Measurements from ENCODE around the gene COL15A1.

The COL15A1 gene

GRCh38 chr9:98913044-98913443, 30.7 kb upstream of the COL15A1 start:
- no peak for DNase-seq (ENCODE audit: low spot score)
- in situ Hi-C loops (cut with MboI; ENCODE audit: low sequenced_read_pairs, unreplicated experiment): no loop called here
- TF ChIP-seq CTCF (IDR thresholded peaks at IDR 0.05; ENCODE audit: borderline replicate concordance, control extremely low read depth, extremely low read depth, insufficient read depth, missing control alignments): no peak

- no peak for TF ChIP-seq CTCF (IDR thresholded peaks at IDR 0.05; ENCODE audit: borderline replicate concordance, control extremely low read depth, extremely low read depth, insufficient read depth, missing control alignments)
- no peak for DNase-seq (ENCODE audit: low spot score)
- in situ Hi-C loops (cut with MboI; ENCODE audit: low sequenced_read_pairs, unreplicated experiment): no loop called here
Measured at GRCh38 chr9:98913705-98914104, 30.0 kb upstream of the COL15A1 start.

GRCh38 chr9:98915599-98915998, 28.1 kb upstream of the COL15A1 start:
- no peak for TF ChIP-seq CTCF (IDR thresholded peaks at IDR 0.05; ENCODE audit: borderline replicate concordance, control extremely low read depth, extremely low read depth, insufficient read depth, missing control alignments)
- in situ Hi-C loops (cut with MboI; ENCODE audit: low sequenced_read_pairs, unreplicated experiment): no loop called here

GRCh38 chr9:98916660-98917059, 27.0 kb upstream of the COL15A1 start:
- no peak for TF ChIP-seq CTCF (IDR thresholded peaks at IDR 0.05; ENCODE audit: borderline replicate concordance, control extremely low read depth, extremely low read depth, insufficient read depth, missing control alignments)
- no peak for DNase-seq (ENCODE audit: low spot score)
- in situ Hi-C loops (cut with MboI; ENCODE audit: low sequenced_read_pairs, unreplicated experiment): no loop called here

More at GRCh38 chr9:98915599-98915998, 28.1 kb upstream of the COL15A1 start:
- no peak for DNase-seq (ENCODE audit: low spot score)

GRCh38 chr9:98917746-98918487, 25.8 kb upstream of the COL15A1 start:
- TF ChIP-seq CTCF (IDR thresholded peaks at IDR 0.05; ENCODE audit: borderline replicate concordance, control extremely low read depth, extremely low read depth, insufficient read depth, missing control alignments): no peak
- in situ Hi-C loops (cut with MboI; ENCODE audit: low sequenced_read_pairs, unreplicated experiment): no loop called here
- DNase-seq (ENCODE audit: low spot score): no peak

GRCh38 chr9:98921732-98922131, 22.0 kb upstream of the COL15A1 start:
- no peak for DNase-seq (ENCODE audit: low spot score)
- in situ Hi-C loops (cut with MboI; ENCODE audit: low sequenced_read_pairs, unreplicated experiment): no loop called here
- no peak for TF ChIP-seq CTCF (IDR thresholded peaks at IDR 0.05; ENCODE audit: borderline replicate concordance, control extremely low read depth, extremely low read depth, insufficient read depth, missing control alignments)

Data from GM13976 (cell line).